Measurements from ENCODE around the gene AGO3. TPM values are rescaled to one million over a fixed set of nuclear protein-coding genes. Genes with fewer than 3 reads are reported as not detected.

Gene AGO3
- total RNA-seq, 1 experiment from 2014 or later, result 50.1 TPM

GRCh38 chr1:36092166-36092797 is 161.4 kb downstream of the AGO3 start:
- peaks cover 20% of the 10 kb centered on the region; the same call in 1 of the 2 replicates for H3F3A ChIP-seq (ENCODE audit: insufficient read depth, low read depth)
- no peaks in the 10 kb centered on the region for H3K9me2 ChIP-seq (ENCODE audit: insufficient read depth)
- H3K36me3 ChIP-seq (ENCODE audit: low read depth), result peaks cover 26% of the 10 kb centered on the region
- peaks cover 27% of the 10 kb centered on the region for H3K79me2 ChIP-seq (ENCODE audit: low read depth)
- no TSS peak for BruUV-seq (replicated peaks)
- ChIA-PET POLR2A (ENCODE audit: unreplicated experiment) (no interaction called here), CTCF (interaction anchor here (0.6 kb wide), 1 partner anchor 54 kb away, joined by 3 read pairs; no protein-coding TSS in a partner anchor)
- peaks cover 6% of the 10 kb centered on the region for H3K4me1 ChIP-seq (replicated peaks; ENCODE audit: insufficient read depth)
- DNase-seq, result no peak
- no peak overlapping the region for H2AFZ ChIP-seq
- intact Hi-C loops (cut with micrococcal nuclease; ENCODE audit: unreplicated experiment), result no loop called here
- no peaks in the 10 kb centered on the region for H3K9me3 ChIP-seq (ENCODE audit: insufficient read depth, low read depth)
- H3K4me2 ChIP-seq, result no peak overlapping the region
- H4K20me1 ChIP-seq (ENCODE audit: insufficient read depth), result peaks cover 16% of the 10 kb centered on the region
- no peak for TF ChIP-seq EZH2 (IDR thresholded peaks at IDR 0.05; ENCODE audit: low read depth)
- no peak for TF ChIP-seq CTCF (conservative IDR thresholded peaks at IDR 0.05)
- no peak overlapping the region for H3K27ac ChIP-seq
- no peaks in the 10 kb centered on the region for H3K27me3 ChIP-seq (ENCODE audit: insufficient read depth, low read depth)
- no peak overlapping the region for H3K4me3 ChIP-seq

- Histone ChIP-seq H4K20me1 (ENCODE audit: insufficient read depth) (peaks cover 16% of the 10 kb centered on the region), H3K27me3 (ENCODE audit: insufficient read depth, low read depth) (no peaks in the 10 kb centered on the region), H3K4me2 (no peak overlapping the region), H3K4me3 (no peak overlapping the region), H3K4me1 (replicated peaks; ENCODE audit: insufficient read depth) (peaks cover 6% of the 10 kb centered on the region), H3K36me3 (ENCODE audit: low read depth) (peaks cover 26% of the 10 kb centered on the region), H2AFZ (no peak overlapping the region), H3K9me3 (ENCODE audit: insufficient read depth, low read depth) (no peaks in the 10 kb centered on the region), H3F3A (ENCODE audit: insufficient read depth, low read depth) (peaks cover 20% of the 10 kb centered on the region; the same call in 1 of the 2 replicates), H3K79me2 (ENCODE audit: low read depth) (peaks cover 27% of the 10 kb centered on the region), H3K27ac (no peak overlapping the region), H3K9me2 (ENCODE audit: insufficient read depth) (no peaks in the 10 kb centered on the region)
- DNase-seq, result no peak
- CTCF ChIA-PET, result no interaction called here
- TF ChIP-seq EZH2 (IDR thresholded peaks at IDR 0.05; ENCODE audit: low read depth) (no peak), CTCF (conservative IDR thresholded peaks at IDR 0.05) (no peak)
- POLR2A ChIA-PET (ENCODE audit: unreplicated experiment), result no interaction called here
- intact Hi-C loops (cut with micrococcal nuclease; ENCODE audit: unreplicated experiment), result no loop called here
- BruUV-seq (replicated peaks), result no TSS peak
Measured at GRCh38 chr1:36092798-36093185, 161.9 kb downstream of the AGO3 start.

DNA sequence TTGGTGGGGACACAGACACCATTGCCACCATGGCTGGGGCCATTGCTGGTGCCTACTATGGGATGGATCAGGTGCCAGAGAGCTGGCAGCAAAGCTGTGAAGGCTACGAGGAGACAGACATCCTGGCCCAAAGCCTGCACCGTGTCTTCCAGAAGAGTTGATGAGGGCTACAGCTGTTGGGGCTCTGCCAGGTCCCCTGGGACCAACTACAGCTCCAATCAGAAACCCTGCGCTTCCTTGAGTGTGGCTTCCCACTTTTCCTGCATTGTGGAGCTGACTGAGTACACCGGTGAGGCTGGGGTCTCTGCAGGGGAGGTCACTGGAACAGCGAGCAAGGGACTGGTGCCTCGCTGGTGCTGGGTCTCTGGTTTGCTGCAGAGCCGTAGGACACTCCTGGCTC is 162.3 kb downstream of the AGO3 start:
- H3K4me1 ChIP-seq (replicated peaks; ENCODE audit: insufficient read depth), result peaks cover 6% of the 10 kb centered on the region
- no peak overlapping the region for H3K4me3 ChIP-seq
- peaks cover 27% of the 10 kb centered on the region for H3K79me2 ChIP-seq (ENCODE audit: low read depth)
- no TSS peak for BruUV-seq (replicated peaks)
- H3K36me3 ChIP-seq (ENCODE audit: low read depth), result peaks cover 26% of the 10 kb centered on the region
- TF ChIP-seq EZH2 (IDR thresholded peaks at IDR 0.05; ENCODE audit: low read depth) (no peak), CTCF (conservative IDR thresholded peaks at IDR 0.05) (no peak)
- DNase-seq, result no peak
- no peaks in the 10 kb centered on the region for H3K27me3 ChIP-seq (ENCODE audit: insufficient read depth, low read depth)
- ChIA-PET CTCF (no interaction called here), POLR2A (ENCODE audit: unreplicated experiment) (no interaction called here)
- intact Hi-C loops (cut with micrococcal nuclease; ENCODE audit: unreplicated experiment), result no loop called here
- no peak overlapping the region for H3K4me2 ChIP-seq
- no peak overlapping the region for H2AFZ ChIP-seq
- peaks cover 16% of the 10 kb centered on the region for H4K20me1 ChIP-seq (ENCODE audit: insufficient read depth)
- H3K9me3 ChIP-seq (ENCODE audit: insufficient read depth, low read depth), result no peaks in the 10 kb centered on the region
- peaks cover 20% of the 10 kb centered on the region; the same call in 1 of the 2 replicates for H3F3A ChIP-seq (ENCODE audit: insufficient read depth, low read depth)
- no peaks in the 10 kb centered on the region for H3K9me2 ChIP-seq (ENCODE audit: insufficient read depth)
- H3K27ac ChIP-seq, result no peak overlapping the region
